IMR-90 (cell line): ENCODE measurements around the gene MYO5A. TPM values are rescaled to one million over a fixed set of nuclear protein-coding genes. Genes with fewer than 3 reads are reported as not detected.

ENCODE experiments used
- ATAC-seq: fragments of 200-7000 bp; cut with Tn5 transposase; 2 replicates; pipeline ENCODE4 v1.9.1; 2020; ENCODE audit warnings: low read depth, mild to moderate bottlenecking, moderate library complexity
- BruUV-seq: library from RNA; stranded (reverse); fragments of 400-500 nt; replicated peaks from 2 replicates; lab custom pipeline; 2021; lab: Mats Ljungman, UMichigan
- CTCF ChIA-PET: fragments of 300-600 bp; formaldehyde crosslinking; extraction: SDS; loops from one replicate; lab custom pipeline; 2021; ENCODE audit warnings: antibody characterized with exemption; lab: Yijun Ruan, JAX
- POLR2A ChIA-PET: fragments of 300-600 bp; sonication (Branson Sonifier 250); formaldehyde crosslinking; loops from one replicate; lab custom pipeline; 2022; ENCODE audit warnings: antibody characterized with exemption; ENCODE audit not compliant: unreplicated experiment; lab: Charles Lee
- DNase-seq: peaks from one replicate; pipeline ENCODE4 v3.0.0; 2013
- H2AFZ ChIP-seq: replicated peaks from 2 replicates; pipeline ENCODE3; 2013; ENCODE audit warnings: low read length, mild to moderate bottlenecking; ENCODE audit not compliant: poor library complexity
- H2AK5ac ChIP-seq: 2 replicates; pipeline ENCODE4 v1.6.1; 2013; ENCODE audit warnings: low read depth, low read length, inconsistent platforms
- H2AK9ac ChIP-seq: replicated peaks from 2 replicates; pipeline ENCODE3; 2013; ENCODE audit warnings: mild to moderate bottlenecking, low read depth, low read length, moderate library complexity; ENCODE audit not compliant: poor library complexity
- H2BK120ac ChIP-seq: 2 replicates; pipeline ENCODE4 v1.6.1; 2013; ENCODE audit warnings: low read depth, low read length, inconsistent platforms
- H2BK15ac ChIP-seq: 3 replicates; pipeline ENCODE4 v1.6.1; 2013; ENCODE audit warnings: low read depth, low read length, inconsistent platforms
- H2BK20ac ChIP-seq: 2 replicates; pipeline ENCODE4 v1.6.1; 2013; ENCODE audit warnings: low read depth, mild to moderate bottlenecking, inconsistent platforms, low read length, moderate library complexity
- H2BK5ac ChIP-seq: 2 replicates; pipeline ENCODE4 v1.6.1; 2013; ENCODE audit warnings: mild to moderate bottlenecking, low read depth, low read length, inconsistent platforms; ENCODE audit not compliant: poor library complexity, severe bottlenecking
- H3K14ac ChIP-seq: replicated peaks from 2 replicates; pipeline ENCODE4 v1.6.1; 2013; ENCODE audit warnings: low read depth, low read length, inconsistent platforms
- H3K18ac ChIP-seq: 2 replicates; pipeline ENCODE4 v1.6.1; 2013; ENCODE audit warnings: low read depth, low read length, control low read depth
- H3K23ac ChIP-seq: 2 replicates; pipeline ENCODE4 v1.6.1; 2013; ENCODE audit warnings: low read depth, low read length, inconsistent platforms
- H3K27ac ChIP-seq: 2 replicates; pipeline ENCODE4 v1.5.1; 2013; ENCODE audit warnings: mild to moderate bottlenecking, control low read depth, low read length; ENCODE audit not compliant: insufficient read depth
- H3K27me3 ChIP-seq: 2 replicates; pipeline ENCODE4 v1.6.1; 2013; ENCODE audit warnings: low read length; ENCODE audit not compliant: control insufficient read depth, insufficient read depth
- H3K36me3 ChIP-seq: 2 replicates; pipeline ENCODE4 v1.6.1; 2013; ENCODE audit warnings: low read length, mixed read lengths; ENCODE audit not compliant: control insufficient read depth, insufficient read depth
- H3K4ac ChIP-seq: 2 replicates; pipeline ENCODE4 v1.6.1; 2013; ENCODE audit warnings: low read depth, low read length, inconsistent platforms
- H3K4me1 ChIP-seq: 2 replicates; pipeline ENCODE4 v1.6.1; 2013; ENCODE audit warnings: low read length, mixed read lengths; ENCODE audit not compliant: control insufficient read depth, insufficient read depth
- H3K4me2 ChIP-seq: 2 replicates; pipeline ENCODE4 v1.6.1; 2013; ENCODE audit warnings: low read depth, mild to moderate bottlenecking, control low read depth, low read length, moderate library complexity
- H3K4me3 ChIP-seq: 2 replicates; pipeline ENCODE4 v1.5.1; 2013; ENCODE audit warnings: low read depth, mild to moderate bottlenecking, control low read depth, low read length, moderate library complexity; ENCODE audit not compliant: insufficient read depth
- H3K56ac ChIP-seq: 2 replicates; pipeline ENCODE4 v1.6.1; 2013; ENCODE audit warnings: low read length, inconsistent platforms; ENCODE audit not compliant: insufficient read depth; ENCODE audit errors: extremely low read depth
- H3K79me1 ChIP-seq, 2 experiments: 2 replicates each; pipeline ENCODE4 v1.6.1; 2013; ENCODE audit warnings: low read length in 2 of 2, inconsistent platforms in 1 of 2, low read depth in 1 of 2
- H3K9ac ChIP-seq: 2 replicates; pipeline ENCODE4 v1.6.1; 2013; ENCODE audit warnings: low read depth, low read length, control low read depth
- H3K9me1 ChIP-seq: 2 replicates; pipeline ENCODE4 v1.6.1; 2013; ENCODE audit warnings: low read length, inconsistent platforms; ENCODE audit not compliant: insufficient read depth
- H3K9me3 ChIP-seq: 2 replicates; pipeline ENCODE4 v1.6.1; 2013; ENCODE audit warnings: low read length; ENCODE audit not compliant: control insufficient read depth, insufficient read depth
- H4K20me1 ChIP-seq: 2 replicates; pipeline ENCODE4 v1.6.1; 2013; ENCODE audit warnings: low read length, inconsistent platforms; ENCODE audit not compliant: insufficient read depth
- H4K5ac ChIP-seq: 2 replicates; pipeline ENCODE4 v1.6.1; 2013; ENCODE audit warnings: mild to moderate bottlenecking, low read depth, low read length, control low read depth
- H4K8ac ChIP-seq, 2 experiments: 2 replicates each; pipeline ENCODE4 v1.6.1; 2013; ENCODE audit warnings: low read depth in 2 of 2, low read length in 2 of 2, control low read depth in 1 of 2, inconsistent platforms in 1 of 2
- H4K91ac ChIP-seq: 2 replicates; pipeline ENCODE4 v1.6.1; 2013; ENCODE audit warnings: low read depth, low read length, inconsistent platforms; ENCODE audit not compliant: insufficient read depth
- BHLHE40 ChIP-seq: fragments of 150-350 bp; IDR thresholded peaks from 2 replicates; pipeline ENCODE4 v1.6.1; 2016; ENCODE audit warnings: mild to moderate bottlenecking, low read depth, low read length
- CEBPB ChIP-seq: IDR thresholded peaks from 2 replicates; pipeline ENCODE4 v1.6.1; 2012; ENCODE audit warnings: low read depth, low read length, improper control_type of control experiment
- CHD1 ChIP-seq: IDR thresholded peaks from 2 replicates; pipeline ENCODE4 v1.6.1; 2012; ENCODE audit warnings: low read depth, low read length, improper control_type of control experiment
- FOS ChIP-seq: fragments of 150-350 bp; IDR thresholded peaks from 2 replicates; pipeline ENCODE4 v1.6.1; 2016; ENCODE audit warnings: low read depth, low read length
- MAFK ChIP-seq: IDR thresholded peaks from 2 replicates; pipeline ENCODE4 v1.6.1; 2012; ENCODE audit warnings: low read depth, low read length, improper control_type of control experiment
- MAZ ChIP-seq: IDR thresholded peaks from 2 replicates; pipeline ENCODE4 v1.6.1; 2012; ENCODE audit warnings: low read depth, mild to moderate bottlenecking, low read length, improper control_type of control experiment, moderate library complexity, borderline replicate concordance
- MXI1 ChIP-seq: IDR thresholded peaks from 2 replicates; pipeline ENCODE4 v1.6.1; 2012; ENCODE audit warnings: low read depth, mild to moderate bottlenecking, low read length, moderate library complexity, borderline replicate concordance
- NFE2L2 ChIP-seq: fragments of 150-350 bp; IDR thresholded peaks from 2 replicates; pipeline ENCODE4 v1.6.1; 2016; ENCODE audit warnings: low read depth, mild to moderate bottlenecking, low read length
- POLR2A ChIP-seq: IDR thresholded peaks from 2 replicates; pipeline ENCODE4 v1.6.1; 2012; ENCODE audit warnings: mild to moderate bottlenecking, low read depth, low read length
- RAD21 ChIP-seq: IDR thresholded peaks from 2 replicates; pipeline ENCODE4 v1.6.1; 2012; ENCODE audit warnings: low read length, improper control_type of control experiment
- RCOR1 ChIP-seq: IDR thresholded peaks from 2 replicates; pipeline ENCODE4 v1.6.1; 2012; ENCODE audit warnings: mild to moderate bottlenecking, low read length, improper control_type of control experiment; ENCODE audit not compliant: insufficient replicate concordance
- RFX5 ChIP-seq: IDR thresholded peaks from 2 replicates; pipeline ENCODE4 v1.8.0; 2012; ENCODE audit warnings: low read depth, mild to moderate bottlenecking, low read length, moderate library complexity
- SMC3 ChIP-seq: fragments of 150-350 bp; IDR thresholded peaks from 2 replicates; pipeline ENCODE4 v1.6.1; 2016; ENCODE audit warnings: low read depth, mild to moderate bottlenecking, antibody characterized with exemption, low read length, moderate library complexity
- WGBS, 2 experiments: methylation state at CpG; one replicate each; pipeline versions ENCODE4 v1.1.5 to v1.1.7; 2013; ENCODE audit warnings: missing lambda C conversion rate in 2 of 2; ENCODE audit not compliant: insufficient read length in 1 of 2; ENCODE audit errors: extremely low coverage in 2 of 2; 5-methylcytosine and 5-hydroxymethylcytosine counted together
- dilution Hi-C: fragments of 300-500 bp; cut with HindIII; formaldehyde crosslinking; loops from one replicate; pipeline ENCODE4 v1.14.3; 2018; ENCODE audit warnings: low sequenced_read_pairs; ENCODE audit not compliant: unreplicated experiment
- in situ Hi-C: fragments of 300-500 bp; cut with MboI; formaldehyde crosslinking; loops from 3 replicates; pipeline ENCODE4 v1.14.3; 2019; ENCODE audit warnings: low sequenced_read_pairs, inconsistent platforms, mixed read lengths
- intact Hi-C: fragments of 100-400 bp; cut with micrococcal nuclease; formaldehyde crosslinking; loops from 2 replicates; pipeline ENCODE4 v1.10.0; 2022
- polyA plus RNA-seq, 3 experiments: library from polyadenylated mRNA; depleted of rRNA; stranded (reverse); fragments of >200 nt; gene quantifications; 2 replicates each; pipeline ENCODE4 v1.2.3, GENCODE V29; 2012; ENCODE audit warnings: low replicate concordance in 1 of 3
- total RNA-seq: library from RNA; depleted of rRNA; stranded (reverse); fragments of >200 nt; gene quantifications from 2 replicates; pipeline ENCODE4 v1.2.3, GENCODE V29; 2012
- TF ChIP-seq, protein P1 (sequence below): fragments of 150-350 bp; IDR thresholded peaks from 2 replicates; pipeline ENCODE4 v1.6.1; 2017; ENCODE audit warnings: mild to moderate bottlenecking, antibody characterized with exemption, low read length, low read depth
- TF ChIP-seq, protein P2 (sequence below): fragments of 150-350 bp; IDR thresholded peaks from 2 replicates; pipeline ENCODE4 v1.6.1; 2016; ENCODE audit warnings: low read depth, mild to moderate bottlenecking, low read length, moderate library complexity, borderline replicate concordance
- TF ChIP-seq, protein P3 (sequence below): conservative IDR thresholded peaks from 2 replicates; pipeline ENCODE4 v1.5.1; 2012; ENCODE audit warnings: mild to moderate bottlenecking, low read depth, low read length, improper control_type of control experiment

Gene MYO5A
- total and polyA plus RNA-seq, 2 of the 4 experiments (the other 2 are of a cell fraction): 19.4 to 69.2 TPM

DNA sequence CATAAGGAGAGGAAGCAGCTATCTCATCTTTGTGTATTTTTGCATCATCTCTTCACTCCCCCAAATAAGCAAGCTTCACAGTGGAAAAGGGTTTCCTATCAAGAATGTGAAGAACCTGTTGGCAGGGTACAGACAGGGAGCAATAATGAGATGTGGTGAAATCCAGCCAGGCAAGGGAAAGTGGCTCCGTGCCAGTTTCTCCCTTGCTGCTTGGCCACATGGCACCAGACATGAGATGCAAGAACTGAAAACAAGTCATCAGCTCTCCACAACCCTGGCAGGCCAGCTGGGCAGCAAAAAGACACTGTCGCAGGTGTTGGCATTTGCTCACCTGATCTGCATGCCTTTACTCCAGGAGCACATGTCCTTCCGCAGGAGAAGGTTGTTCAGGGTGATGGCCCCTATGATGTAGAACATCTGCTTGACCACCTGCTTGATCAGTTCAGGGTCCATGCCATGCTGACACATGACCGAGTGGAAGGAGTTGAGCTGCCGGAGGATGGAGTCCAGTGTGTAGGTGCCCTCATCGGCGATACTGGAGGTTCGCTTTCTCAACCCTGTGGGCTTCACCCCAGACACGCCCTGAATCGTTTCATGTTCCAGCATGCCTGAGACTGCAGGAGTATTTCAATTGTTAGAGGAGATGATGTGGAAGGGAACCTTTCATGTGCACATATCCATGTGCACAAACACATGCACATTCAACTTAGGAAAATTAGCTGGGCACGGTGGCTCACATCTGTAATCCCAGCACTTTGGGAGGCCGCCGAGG is 209.8 kb downstream of the MYO5A start:
- Histone ChIP-seq H3K56ac (no peak overlapping the region), H2AK9ac (no peak overlapping the region), H3K9me1 (peaks cover 7% of the 10 kb centered on the region), H3K9me3 (no peaks in the 10 kb centered on the region), H4K8ac (no peak overlapping the region), H3K4me1 (no peaks in the 10 kb centered on the region), H2BK5ac (no peak overlapping the region), H2AFZ (no peak overlapping the region), H4K91ac (no peak overlapping the region), H2BK120ac (no peak overlapping the region), H3K27ac (no peak overlapping the region), H3K36me3 (peaks cover 14% of the 10 kb centered on the region), H3K27me3 (no peaks in the 10 kb centered on the region), H2BK20ac (no peak overlapping the region), H2AK5ac (no peak overlapping the region), H4K5ac (no peak overlapping the region), H3K4me3 (no peak overlapping the region), H3K18ac (no peak overlapping the region), H2BK15ac (no peak overlapping the region), H3K23ac (no peak overlapping the region), H3K79me1 (no peaks in the 10 kb centered on the region), H3K4ac (no peak overlapping the region), H3K9ac (no peak overlapping the region), H3K14ac (no peak overlapping the region), H4K20me1 (no peaks in the 10 kb centered on the region), H3K4me2 (no peak overlapping the region)
- dilution Hi-C loops: no loop called here
- POLR2A ChIA-PET: no interaction called here
- CTCF ChIA-PET: no interaction called here
- intact Hi-C loops: no loop called here
- ATAC-seq: no peak
- WGBS, 2 experiments: 100% methylated on average over 1 of the region's 13 CpGs; no CpG with 5 or more reads in 1 of the 2 experiments
- no peak for DNase-seq
- BruUV-seq: no TSS peak
- TF ChIP-seq MAFK (no peak), POLR2A (no peak), RCOR1 (no peak), NFE2L2 (no peak), CEBPB (no peak), CHD1 (no peak), SMC3 (no peak), FOS (no peak), MXI1 (no peak), MAZ (no peak), BHLHE40 (no peak), RFX5 (no peak), RAD21 (no peak)
- TF ChIP-seq, protein P1, sequence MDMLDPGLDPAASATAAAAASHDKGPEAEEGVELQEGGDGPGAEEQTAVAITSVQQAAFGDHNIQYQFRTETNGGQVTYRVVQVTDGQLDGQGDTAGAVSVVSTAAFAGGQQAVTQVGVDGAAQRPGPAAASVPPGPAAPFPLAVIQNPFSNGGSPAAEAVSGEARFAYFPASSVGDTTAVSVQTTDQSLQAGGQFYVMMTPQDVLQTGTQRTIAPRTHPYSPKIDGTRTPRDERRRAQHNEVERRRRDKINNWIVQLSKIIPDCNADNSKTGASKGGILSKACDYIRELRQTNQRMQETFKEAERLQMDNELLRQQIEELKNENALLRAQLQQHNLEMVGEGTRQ: no peak
- TF ChIP-seq, protein P2, sequence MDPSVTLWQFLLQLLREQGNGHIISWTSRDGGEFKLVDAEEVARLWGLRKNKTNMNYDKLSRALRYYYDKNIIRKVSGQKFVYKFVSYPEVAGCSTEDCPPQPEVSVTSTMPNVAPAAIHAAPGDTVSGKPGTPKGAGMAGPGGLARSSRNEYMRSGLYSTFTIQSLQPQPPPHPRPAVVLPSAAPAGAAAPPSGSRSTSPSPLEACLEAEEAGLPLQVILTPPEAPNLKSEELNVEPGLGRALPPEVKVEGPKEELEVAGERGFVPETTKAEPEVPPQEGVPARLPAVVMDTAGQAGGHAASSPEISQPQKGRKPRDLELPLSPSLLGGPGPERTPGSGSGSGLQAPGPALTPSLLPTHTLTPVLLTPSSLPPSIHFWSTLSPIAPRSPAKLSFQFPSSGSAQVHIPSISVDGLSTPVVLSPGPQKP: no peak
- TF ChIP-seq, protein P3, sequence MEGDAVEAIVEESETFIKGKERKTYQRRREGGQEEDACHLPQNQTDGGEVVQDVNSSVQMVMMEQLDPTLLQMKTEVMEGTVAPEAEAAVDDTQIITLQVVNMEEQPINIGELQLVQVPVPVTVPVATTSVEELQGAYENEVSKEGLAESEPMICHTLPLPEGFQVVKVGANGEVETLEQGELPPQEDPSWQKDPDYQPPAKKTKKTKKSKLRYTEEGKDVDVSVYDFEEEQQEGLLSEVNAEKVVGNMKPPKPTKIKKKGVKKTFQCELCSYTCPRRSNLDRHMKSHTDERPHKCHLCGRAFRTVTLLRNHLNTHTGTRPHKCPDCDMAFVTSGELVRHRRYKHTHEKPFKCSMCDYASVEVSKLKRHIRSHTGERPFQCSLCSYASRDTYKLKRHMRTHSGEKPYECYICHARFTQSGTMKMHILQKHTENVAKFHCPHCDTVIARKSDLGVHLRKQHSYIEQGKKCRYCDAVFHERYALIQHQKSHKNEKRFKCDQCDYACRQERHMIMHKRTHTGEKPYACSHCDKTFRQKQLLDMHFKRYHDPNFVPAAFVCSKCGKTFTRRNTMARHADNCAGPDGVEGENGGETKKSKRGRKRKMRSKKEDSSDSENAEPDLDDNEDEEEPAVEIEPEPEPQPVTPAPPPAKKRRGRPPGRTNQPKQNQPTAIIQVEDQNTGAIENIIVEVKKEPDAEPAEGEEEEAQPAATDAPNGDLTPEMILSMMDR: no peak
- in situ Hi-C loops: no loop called here
